GM12878 (cell line): Measurements from ENCODE around the gene AP1S1. TPM values are rescaled to one million over a fixed set of nuclear protein-coding genes. Genes with fewer than 3 reads are reported as not detected.

Experiments
- ATAC-seq: fragments of 200-7000 bp; cut with Tn5 transposase; 3 replicates; pipeline ENCODE4 v1.9.1; 2020; ENCODE audit warnings: mild to moderate bottlenecking, moderate library complexity
- BruUV-seq: library from RNA; stranded (reverse); fragments of 400-500 nt; replicated peaks from 2 replicates; lab custom pipeline; 2021; lab: Mats Ljungman, UMichigan
- CTCF ChIA-PET: fragments of 300-600 bp; sonication (Branson Sonifier 250); formaldehyde crosslinking; extraction: SDS; loops from one replicate; lab custom pipeline; 2021; ENCODE audit warnings: inconsistent platforms; lab: Yijun Ruan, JAX
- POLR2A ChIA-PET: fragments of 350-600 bp; formaldehyde crosslinking; extraction: SDS; loops from one replicate; lab custom pipeline; 2021; ENCODE audit warnings: inconsistent platforms; lab: Charles Lee
- RAD21 ChIA-PET: fragments of 300-600 bp; sonication (Branson Sonifier 250); formaldehyde crosslinking; loops from one replicate; lab custom pipeline; 2023; ENCODE audit warnings: antibody characterized with exemption; ENCODE audit not compliant: unreplicated experiment; lab: Charles Lee
- SMC1A ChIA-PET: fragments of 300-600 bp; sonication (Branson Sonifier 250); formaldehyde crosslinking; loops from one replicate; lab custom pipeline; 2023; ENCODE audit not compliant: unreplicated experiment, uncharacterized antibody; lab: Charles Lee
- DNase-seq: peaks from one replicate; pipeline ENCODE4 v3.0.0-alpha.2; 2011; ENCODE audit warnings: low read depth, low spot score
- FAIRE-seq: peaks from 3 replicates; lab custom pipeline; 2011; peaks lifted over from hg19 to GRCh38; lab: Jason Lieb, UNC
- H2AFZ ChIP-seq: 2 replicates; pipeline ENCODE4 v1.6.0; 2011; ENCODE audit warnings: low read depth, low read length, control low read depth; ENCODE audit not compliant: control insufficient read depth
- H3K27ac ChIP-seq: 2 replicates; pipeline ENCODE4 v1.5.1; 2011; ENCODE audit warnings: control low read depth; ENCODE audit not compliant: control insufficient read depth, insufficient read depth
- H3K27me3 ChIP-seq, 2 experiments: replicated peaks in 1 of 2; 2 replicates each; pipeline versions ENCODE4 v1.6.0 to v1.6.1; 2011; ENCODE audit warnings: low read length in 1 of 2; ENCODE audit not compliant: control insufficient read depth in 2 of 2, insufficient read depth in 2 of 2
- H3K36me3 ChIP-seq, 2 experiments: 2 replicates each; pipeline ENCODE4 v1.5.1; 2011; ENCODE audit warnings: low read length in 1 of 2; ENCODE audit not compliant: control insufficient read depth in 2 of 2, insufficient read depth in 2 of 2
- H3K4me1 ChIP-seq: 2 replicates; pipeline ENCODE4 v1.6.1; 2011; ENCODE audit warnings: mild to moderate bottlenecking, low read length, moderate library complexity, mixed read lengths; ENCODE audit not compliant: control insufficient read depth, insufficient read depth
- H3K4me2 ChIP-seq: 2 replicates; pipeline ENCODE4 v1.6.0; 2011; ENCODE audit warnings: control low read depth; ENCODE audit not compliant: control insufficient read depth, insufficient read depth
- H3K4me3 ChIP-seq: fragments of 200-600 bp; sonication (generic); 2 replicates; pipeline ENCODE4 v1.5.1; 2016
- H3K79me2 ChIP-seq: 2 replicates; pipeline ENCODE4 v1.6.0; 2011; ENCODE audit warnings: low read length; ENCODE audit not compliant: control insufficient read depth, insufficient read depth
- H3K9ac ChIP-seq: 2 replicates; pipeline ENCODE4 v1.8.0; 2011; ENCODE audit warnings: low read length, control low read depth, mixed read lengths; ENCODE audit not compliant: control insufficient read depth, insufficient read depth
- H3K9me3 ChIP-seq: replicated peaks from 3 replicates; pipeline ENCODE4 v1.5.1; 2011; ENCODE audit warnings: mild to moderate bottlenecking, low read length; ENCODE audit not compliant: control insufficient read depth, insufficient read depth
- H4K20me1 ChIP-seq: 2 replicates; pipeline ENCODE4 v1.6.0; 2011; ENCODE audit not compliant: control insufficient read depth, insufficient read depth
- BACH1 ChIP-seq: fragments of 450-650 bp; IDR thresholded peaks from 2 replicates; pipeline ENCODE4 v1.6.1; 2017; ENCODE audit warnings: mild to moderate bottlenecking, borderline replicate concordance
- ELK1 ChIP-seq: IDR thresholded peaks from 2 replicates; pipeline ENCODE4 v1.6.1; 2012; ENCODE audit warnings: low read depth, low read length, improper control_type of control experiment
- IKZF2 ChIP-seq, 2 experiments: fragments of 450-650 bp; IDR thresholded peaks; 2 replicates each; pipeline ENCODE4 v1.6.1; 2017; ENCODE audit warnings: mild to moderate bottlenecking in 2 of 2, moderate library complexity in 2 of 2
- LARP7 ChIP-seq: fragments of 450-650 bp; IDR thresholded peaks from 2 replicates; pipeline ENCODE4 v1.6.1; 2017; ENCODE audit warnings: mild to moderate bottlenecking
- MTA2 ChIP-seq: fragments of 450-650 bp; IDR thresholded peaks from 2 replicates; pipeline ENCODE4 v1.6.1; 2016; ENCODE audit warnings: low read depth, mild to moderate bottlenecking, moderate library complexity
- MYB ChIP-seq: fragments of 150-350 bp; IDR thresholded peaks from 2 replicates; pipeline ENCODE4 v1.6.1; 2014; ENCODE audit warnings: mild to moderate bottlenecking, low read depth, low read length, borderline replicate concordance
- PAX5 ChIP-seq: IDR thresholded peaks from 2 replicates; pipeline ENCODE4 v1.6.1; 2011; ENCODE audit warnings: low read depth, low read length, borderline replicate concordance
- POLR2A ChIP-seq: IDR thresholded peaks from 2 replicates; pipeline ENCODE4 v1.6.1; 2011; ENCODE audit warnings: low read depth, mild to moderate bottlenecking, low read length
- RB1 ChIP-seq: fragments of 450-650 bp; formaldehyde crosslinking; IDR thresholded peaks from 2 replicates; pipeline ENCODE4 v1.6.1; 2017; ENCODE audit warnings: mild to moderate bottlenecking, borderline replicate concordance
- ZNF384 ChIP-seq: IDR thresholded peaks from 2 replicates; pipeline ENCODE4 v1.6.1; 2012; ENCODE audit warnings: low read depth, mild to moderate bottlenecking, low read length, improper control_type of control experiment, borderline replicate concordance
- WGBS: methylation state at CpG from one replicate; pipeline ENCODE4 v1.1.6; 2016; ENCODE audit warnings: low lambda C conversion rate; ENCODE audit not compliant: insufficient replicate concordance, insufficient coverage; ENCODE audit errors: missing lambda C conversion rate; 5-methylcytosine and 5-hydroxymethylcytosine counted together
- in situ Hi-C: fragments of 300-500 bp; cut with MboI; formaldehyde crosslinking; loops from 9 replicates; pipeline ENCODE4 v1.14.3; 2018; ENCODE audit warnings: mixed read lengths
- intact Hi-C: fragments of 100-400 bp; cut with micrococcal nuclease; formaldehyde crosslinking; loops from one replicate; pipeline ENCODE4 v1.14.2; 2022; ENCODE audit not compliant: unreplicated experiment
- polyA plus RNA-seq, 11 experiments: library from polyadenylated mRNA; depleted of rRNA in 4 of 11; unstranded in 6 of 11; stranded (reverse) in 5 of 11; fragments of >200 nt; fragmentation: Nextera tagmentation in 4 of 11; fragmentation: Illumina TruSeq in 1 of 11; extraction: Ambion mirVana in 4 of 11; extraction: Trizol in 1 of 11; gene quantifications; 1 replicate in 1 of 11; 2 replicates in 10 of 11; pipeline versions ENCODE4 v1.2.1 to v1.2.3, GENCODE V29; 2011 to 2016; ENCODE audit warnings: inconsistent platforms in 2 of 11, missing spikeins in 2 of 11, low read depth in 1 of 11
- total RNA-seq, 4 experiments: library from RNA; depleted of rRNA in 3 of 4; stranded (reverse); fragments of >200 nt in 3 of 4; fragmentation: Illumina TruSeq in 1 of 4; extraction: Trizol in 1 of 4; gene quantifications; 2 replicates each; pipeline versions ENCODE4 v1.2.1 to v1.2.3, GENCODE V29; 2013 to 2021
- TF ChIP-seq, protein P1 (sequence below): fragments of 450-650 bp; formaldehyde crosslinking; IDR thresholded peaks from 2 replicates; pipeline ENCODE4 v1.4.0; 2020; ENCODE audit warnings: mild to moderate bottlenecking, moderate library complexity

The AP1S1 gene
- total and polyA plus RNA-seq, 10 of the 15 experiments (the other 5 are each of a cell fraction or from before 2014, with no cell fraction given), result 2.5 to 121 (median 54.9) TPM

- TF ChIP-seq MTA2 (no peak), PAX5 (no peak), LARP7 (no peak), RB1 (no peak), POLR2A (no peak), ZNF384 (no peak), MYB (no peak), BACH1 (no peak), ELK1 (no peak), IKZF2 (IDR thresholded peaks at IDR 0.05) (no peak)
- TF ChIP-seq, protein P1, sequence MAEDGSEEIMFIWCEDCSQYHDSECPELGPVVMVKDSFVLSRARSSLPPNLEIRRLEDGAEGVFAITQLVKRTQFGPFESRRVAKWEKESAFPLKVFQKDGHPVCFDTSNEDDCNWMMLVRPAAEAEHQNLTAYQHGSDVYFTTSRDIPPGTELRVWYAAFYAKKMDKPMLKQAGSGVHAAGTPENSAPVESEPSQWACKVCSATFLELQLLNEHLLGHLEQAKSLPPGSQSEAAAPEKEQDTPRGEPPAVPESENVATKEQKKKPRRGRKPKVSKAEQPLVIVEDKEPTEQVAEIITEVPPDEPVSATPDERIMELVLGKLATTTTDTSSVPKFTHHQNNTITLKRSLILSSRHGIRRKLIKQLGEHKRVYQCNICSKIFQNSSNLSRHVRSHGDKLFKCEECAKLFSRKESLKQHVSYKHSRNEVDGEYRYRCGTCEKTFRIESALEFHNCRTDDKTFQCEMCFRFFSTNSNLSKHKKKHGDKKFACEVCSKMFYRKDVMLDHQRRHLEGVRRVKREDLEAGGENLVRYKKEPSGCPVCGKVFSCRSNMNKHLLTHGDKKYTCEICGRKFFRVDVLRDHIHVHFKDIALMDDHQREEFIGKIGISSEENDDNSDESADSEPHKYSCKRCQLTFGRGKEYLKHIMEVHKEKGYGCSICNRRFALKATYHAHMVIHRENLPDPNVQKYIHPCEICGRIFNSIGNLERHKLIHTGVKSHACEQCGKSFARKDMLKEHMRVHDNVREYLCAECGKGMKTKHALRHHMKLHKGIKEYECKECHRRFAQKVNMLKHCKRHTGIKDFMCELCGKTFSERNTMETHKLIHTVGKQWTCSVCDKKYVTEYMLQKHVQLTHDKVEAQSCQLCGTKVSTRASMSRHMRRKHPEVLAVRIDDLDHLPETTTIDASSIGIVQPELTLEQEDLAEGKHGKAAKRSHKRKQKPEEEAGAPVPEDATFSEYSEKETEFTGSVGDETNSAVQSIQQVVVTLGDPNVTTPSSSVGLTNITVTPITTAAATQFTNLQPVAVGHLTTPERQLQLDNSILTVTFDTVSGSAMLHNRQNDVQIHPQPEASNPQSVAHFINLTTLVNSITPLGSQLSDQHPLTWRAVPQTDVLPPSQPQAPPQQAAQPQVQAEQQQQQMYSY (CRISPR knock-in tag), result no peak
- no peaks in the 10 kb centered on the region for H4K20me1 ChIP-seq
- WGBS, result 74% methylated on average over 17 of the region's 17 CpGs
- H3K27me3 ChIP-seq, result peaks cover 8 to 14% of the 10 kb centered on the region in 2 experiments; a peak in 3 of 4 replicates
- RAD21 ChIA-PET, result interaction anchor here (0.8 to 0.9 kb wide), 2 partner anchors 18 to 128 kb away, joined by 3 to 4 read pairs; no protein-coding TSS in a partner anchor
- peaks cover 5 to 7% of the 10 kb centered on the region in 2 experiments for H3K36me3 ChIP-seq
- POLR2A ChIA-PET, result no interaction called here
- H3K27ac ChIP-seq, result no peak overlapping the region
- BruUV-seq, result no TSS peak
- intact Hi-C loops, result no loop called here
- CTCF ChIA-PET, result interaction anchor here (0.9 to 2.3 kb wide), 2 partner anchors 18 to 21 kb away, joined by 3 to 11 read pairs; no protein-coding TSS in a partner anchor
- SMC1A ChIA-PET, result interaction anchor here (0.9 kb wide), 1 partner anchor 21 kb away, joined by 3 read pairs; no protein-coding TSS in a partner anchor
- in situ Hi-C loops, result no loop called here
- peaks cover 4% of the 10 kb centered on the region for H3K4me1 ChIP-seq
- no peak overlapping the region for H2AFZ ChIP-seq
- ATAC-seq (no peak), DNase-seq (no peak), FAIRE-seq (no peak)
- no peaks in the 10 kb centered on the region; the same call in 2 of the 3 replicates for H3K9me3 ChIP-seq
- H3K9ac ChIP-seq, result no peak overlapping the region
- no peaks in the 10 kb centered on the region for H3K79me2 ChIP-seq
- no peak overlapping the region for H3K4me2 ChIP-seq
- peak overlapping the region; percentile 23; the same call in 1 of the 2 replicates for H3K4me3 ChIP-seq
These were observed 7.6 kb downstream of the AP1S1 start for GRCh38 chr7:101161692-101162471.
